T-cell (primary cell): ENCODE results near the gene AKAP13. TPM values are rescaled to one million over a fixed set of nuclear protein-coding genes. Genes with fewer than 3 reads are reported as not detected.
"Not testable (repeated sequence)": the region's sequence is repeated elsewhere in the genome, so short reads cannot be mapped to it uniquely, and the experiment has no call there.

Source experiments
- ATAC-seq, 4 experiments: fragments of 200-7000 bp in 3 of 4; fragments of 150-1000 bp in 1 of 4; cut with Tn5 transposase; replicated peaks in 1 of 4; 1 replicate in 3 of 4; 2 replicates in 1 of 4; pipeline ENCODE4 v1.10.0; 2021; ENCODE audit warnings: moderate library complexity in 3 of 4, mild to moderate bottlenecking in 2 of 4, moderate number of reproducible peaks in 1 of 4
- CTCF ChIA-PET, 2 donors: fragments of 300-600 bp; sonication (Branson Sonifier 250); formaldehyde crosslinking; loops; one replicate each; lab custom pipeline; 2022; ENCODE audit warnings: antibody characterized with exemption in 2 of 2; lab: Charles Lee
- POLR2A ChIA-PET, 2 donors: fragments of 300-600 bp; sonication (Branson Sonifier 250); formaldehyde crosslinking; loops; one replicate each; lab custom pipeline; 2022; ENCODE audit warnings: antibody characterized with exemption in 2 of 2; lab: Charles Lee
- DNase-seq, 35 experiments: peaks; one replicate each; pipeline versions ENCODE4 v3.0.0 to v3.0.0-alpha.2; 2013 to 2023
- H3K27ac ChIP-seq: one replicate; pipeline ENCODE4 v1.5.1; 2013; ENCODE audit warnings: low read length
- H3K27me3 ChIP-seq, 2 experiments: replicated peaks in 1 of 2; 1 replicate in 1 of 2; 2 replicates in 1 of 2; pipeline versions ENCODE4 v1.6.1 to v1.7.0; 2013; ENCODE audit warnings: low read length in 1 of 2, mixed read lengths in 1 of 2; ENCODE audit not compliant: control insufficient read depth in 2 of 2, insufficient read depth in 2 of 2; ENCODE audit errors: extremely low read depth in 1 of 2
- H3K36me3 ChIP-seq, 2 donors: 1 replicate in 1 of 2; 2 replicates in 1 of 2; pipeline versions ENCODE4 v1.6.1 to v1.7.0; 2013; ENCODE audit warnings: low read length in 1 of 2; ENCODE audit not compliant: control insufficient read depth in 2 of 2, insufficient read depth in 1 of 2; ENCODE audit errors: extremely low read depth in 1 of 2
- H3K4me1 ChIP-seq, 2 experiments: 1 replicate in 1 of 2; 2 replicates in 1 of 2; pipeline versions ENCODE4 v1.6.1 to v1.7.0; 2013; ENCODE audit warnings: low read length in 2 of 2, mixed read lengths in 1 of 2; ENCODE audit not compliant: insufficient read depth in 2 of 2, control insufficient read depth in 1 of 2; ENCODE audit errors: extremely low read depth in 1 of 2
- H3K4me3 ChIP-seq, 2 donors: 1 replicate in 1 of 2; 2 replicates in 1 of 2; pipeline versions ENCODE4 v1.5.1 to v1.7.0; 2013; ENCODE audit warnings: mild to moderate bottlenecking in 2 of 2, low read length in 1 of 2, moderate library complexity in 1 of 2; ENCODE audit not compliant: control insufficient read depth in 1 of 2; ENCODE audit errors: extremely low read depth in 1 of 2
- H3K9me3 ChIP-seq: 2 replicates; pipeline ENCODE4 v1.7.0; 2013
- H3K27ac Mint-ChIP-seq, 2 donors: one replicate each; pipeline ENCODE4 v1.8.0; 2020 to 2021; ENCODE audit warnings: mild to moderate bottlenecking in 2 of 2, mixed read lengths in 2 of 2
- H3K27me3 Mint-ChIP-seq, 2 donors: one replicate each; pipeline ENCODE4 v1.8.0; 2021 to 2022; ENCODE audit warnings: mixed read lengths in 2 of 2
- H3K36me3 Mint-ChIP-seq: one replicate; pipeline ENCODE4 v1.8.0; 2021; ENCODE audit warnings: mixed read lengths
- H3K4me1 Mint-ChIP-seq, 3 donors: one replicate each; pipeline ENCODE4 v1.8.0; 2020 to 2022; ENCODE audit warnings: mixed read lengths in 3 of 3, mild to moderate bottlenecking in 1 of 3
- H3K4me3 Mint-ChIP-seq, 3 donors: one replicate each; pipeline ENCODE4 v1.8.0; 2020 to 2022; ENCODE audit warnings: mild to moderate bottlenecking in 3 of 3, mixed read lengths in 3 of 3, moderate library complexity in 3 of 3
- H3K9me3 Mint-ChIP-seq, 3 donors: one replicate each; pipeline ENCODE4 v1.8.0; 2020 to 2022; ENCODE audit warnings: mixed read lengths in 3 of 3
- WGBS: methylation state at CpG from one replicate; pipeline ENCODE4 v1.1.5; 2013; ENCODE audit warnings: missing lambda C conversion rate; ENCODE audit not compliant: insufficient coverage; 5-methylcytosine and 5-hydroxymethylcytosine counted together
- total RNA-seq, 35 experiments: library from RNA in 6 of 35; stranded (reverse) in 6 of 35; fragments of 120-200 nt in 1 of 35; gene quantifications; one replicate each; pipeline versions ENCODE4 v1.2.1 to v1.2.4 and lab custom pipeline; 2013 to 2026

Gene AKAP13
- total RNA-seq, 5 donors from 2014 or later (not counting 1 experiment from before 2014, with no cell fraction given): 232 to 391 (median 281) TPM

GRCh38 chr15:85335193-85335942 is 45.0 kb upstream of the AKAP13 start:
- DNase-seq (no peak), ATAC-seq (no peak)
- Mint-ChIP-seq H3K36me3 (no peaks in the 10 kb centered on the region), H3K4me3 (no peak overlapping the region), H3K4me1 (peaks cover 25 to 32% (median 27%) of the 10 kb centered on the region in 3 donors), H3K27ac (no peak overlapping the region), H3K27me3 (no peaks in the 10 kb centered on the region), H3K9me3 (no peaks in the 10 kb centered on the region)
- ChIA-PET CTCF (interaction anchor here in 1 of 2 donors (1.2 kb wide), 2 partner anchors 14 to 79 kb away, joined by 3 read pairs; no protein-coding TSS in a partner anchor), POLR2A (no interaction called here)
- peaks cover 13 to 21% of the 10 kb centered on the region in 2 experiments for H3K4me1 ChIP-seq
- no peaks in the 10 kb centered on the region for H3K27me3 ChIP-seq
- H3K4me3 ChIP-seq: no peak overlapping the region
- no peaks in the 10 kb centered on the region for H3K36me3 ChIP-seq
- H3K9me3 ChIP-seq: no peaks in the 10 kb centered on the region
- 90% methylated on average over 10 of the region's 13 CpGs for WGBS
- no peak overlapping the region for H3K27ac ChIP-seq

GRCh38 chr15:85336880-85337279 is 43.5 kb upstream of the AKAP13 start:
- Histone ChIP-seq H3K27me3 (no peaks in the 10 kb centered on the region), H3K4me3 (no peak overlapping the region), H3K4me1 (peaks cover 0 to 6% of the 10 kb centered on the region in 2 experiments), H3K36me3 (no peaks in the 10 kb centered on the region), H3K9me3 (no peaks in the 10 kb centered on the region), H3K27ac (no peak overlapping the region)
- Mint-ChIP-seq H3K27ac (no peak overlapping the region), H3K36me3 (no peaks in the 10 kb centered on the region), H3K9me3 (no peaks in the 10 kb centered on the region), H3K27me3 (no peaks in the 10 kb centered on the region), H3K4me3 (no peak overlapping the region), H3K4me1 (peaks cover 10 to 17% (median 11%) of the 10 kb centered on the region in 3 donors)
- ChIA-PET POLR2A (interaction anchor here (0.5 kb wide), 2 partner anchors 378 to 1362 kb away, joined by 3 read pairs; no protein-coding TSS in a partner anchor), CTCF (interaction anchor here in 1 of 2 donors (1.2 kb wide), 1 partner anchor 13 kb away, joined by 3 read pairs; no protein-coding TSS in a partner anchor)
- 100% methylated on average over 1 of the region's 5 CpGs for WGBS
- ATAC-seq (no peak), DNase-seq (no peak)

- Mint-ChIP-seq H3K4me3 (no peak overlapping the region), H3K9me3 (no peaks in the 10 kb centered on the region), H3K36me3 (no peaks in the 10 kb centered on the region), H3K27ac (no peak overlapping the region), H3K4me1 (peaks cover 7 to 11% (median 10%) of the 10 kb centered on the region in 3 donors), H3K27me3 (no peaks in the 10 kb centered on the region)
- H3K27ac ChIP-seq: no peak overlapping the region
- H3K27me3 ChIP-seq: no peaks in the 10 kb centered on the region
- no peak for DNase-seq
- no peaks in the 10 kb centered on the region for H3K4me1 ChIP-seq
- 97% methylated on average over 3 of the region's 9 CpGs for WGBS
- no peaks in the 10 kb centered on the region for H3K36me3 ChIP-seq
- ChIA-PET POLR2A (interaction anchor here (0.5 to 0.7 kb wide), 3 partner anchors 41 to 1361 kb away, joined by 3 to 6 read pairs (median 3); no protein-coding TSS in a partner anchor), CTCF (interaction anchor here in 1 of 2 donors (0.7 kb wide), 1 partner anchor 7 kb away, joined by 3 read pairs; no protein-coding TSS in a partner anchor)
- H3K9me3 ChIP-seq: no peaks in the 10 kb centered on the region
- no peak for ATAC-seq
- no peak overlapping the region for H3K4me3 ChIP-seq
Measured at GRCh38 chr15:85337425-85338074, 42.9 kb upstream of the AKAP13 start.

GRCh38 chr15:85340321-85340665 is 40.1 kb upstream of the AKAP13 start:
- no peaks in the 10 kb centered on the region for H3K4me1 ChIP-seq
- no peak overlapping the region for H3K27ac Mint-ChIP-seq
- H3K9me3 Mint-ChIP-seq: no peaks in the 10 kb centered on the region
- ATAC-seq (no peak), DNase-seq (no peak)
- peaks cover 0 to 2% (median 0%) of the 10 kb centered on the region in 3 donors for H3K4me1 Mint-ChIP-seq
- H3K36me3 Mint-ChIP-seq: no peaks in the 10 kb centered on the region
- no CpG with 5 or more reads among the region's 1 CpG for WGBS
- no peaks in the 10 kb centered on the region for H3K9me3 ChIP-seq
- ChIA-PET POLR2A (no interaction called here), CTCF (interaction anchor here in 1 of 2 donors (0.6 kb wide), 1 partner anchor 73 kb away, joined by 3 read pairs; no protein-coding TSS in a partner anchor)
- H3K27me3 ChIP-seq: no peaks in the 10 kb centered on the region
- H3K4me3 ChIP-seq: no peak overlapping the region
- no peak overlapping the region for H3K4me3 Mint-ChIP-seq
- no peak overlapping the region for H3K27ac ChIP-seq
- no peaks in the 10 kb centered on the region for H3K36me3 ChIP-seq
- no peaks in the 10 kb centered on the region for H3K27me3 Mint-ChIP-seq

- POLR2A ChIA-PET: no interaction called here
- no peaks in the 10 kb centered on the region for H3K27me3 ChIP-seq
- no peak overlapping the region for H3K4me3 ChIP-seq
- H3K4me1 ChIP-seq: no peaks in the 10 kb centered on the region
- no peaks in the 10 kb centered on the region for H3K9me3 ChIP-seq
- Mint-ChIP-seq H3K27me3 (no peaks in the 10 kb centered on the region), H3K4me3 (no peak overlapping the region), H3K27ac (no peak overlapping the region), H3K36me3 (no peaks in the 10 kb centered on the region), H3K9me3 (no peaks in the 10 kb centered on the region), H3K4me1 (peaks cover 0 to 2% (median 0%) of the 10 kb centered on the region in 3 donors)
- H3K36me3 ChIP-seq: no peaks in the 10 kb centered on the region
- CTCF ChIA-PET: no interaction called here
- ATAC-seq: no peak
- no peak overlapping the region for H3K27ac ChIP-seq
- no peak for DNase-seq
Measured at GRCh38 chr15:85340852-85341251, 39.6 kb upstream of the AKAP13 start.

- POLR2A ChIA-PET, H3K27ac Mint-ChIP-seq, H3K4me3 ChIP-seq, H3K9me3 ChIP-seq, H3K4me1 Mint-ChIP-seq, H3K36me3 ChIP-seq, H3K4me3 Mint-ChIP-seq, H3K27me3 Mint-ChIP-seq, H3K36me3 Mint-ChIP-seq, H3K9me3 Mint-ChIP-seq, H3K27ac ChIP-seq, ATAC-seq, DNase-seq, H3K4me1 ChIP-seq, H3K27me3 ChIP-seq, CTCF ChIA-PET: not testable (repeated sequence)
- WGBS: 83% methylated on average over 2 of the region's 6 CpGs
Measured at GRCh38 chr15:85342163-85342562, 38.2 kb upstream of the AKAP13 start.
